HCT116 (cell line): Measurements from ENCODE around the gene NHERF2. TPM values are rescaled to one million over a fixed set of nuclear protein-coding genes. Genes with fewer than 3 reads are reported as not detected.

Experiments
- ATAC-seq: fragments of 200-7000 bp; cut with Tn5 transposase; 2 replicates; pipeline ENCODE4 v1.9.1; 2020; ENCODE audit warnings: mild to moderate bottlenecking, moderate library complexity
- BruUV-seq: library from RNA; stranded (reverse); fragments of 400-500 nt; replicated peaks from 2 replicates; lab custom pipeline; 2021; lab: Mats Ljungman, UMichigan
- CTCF ChIA-PET: fragments of 300-600 bp; sonication (Branson Sonifier 250); formaldehyde crosslinking; loops from one replicate; lab custom pipeline; 2021; ENCODE audit warnings: antibody characterized with exemption; lab: Charles Lee
- POLR2A ChIA-PET: fragments of 300-600, 350-600 bp; sonication (Branson Sonifier 250); formaldehyde crosslinking; loops from one replicate; lab custom pipeline; 2021; ENCODE audit warnings: antibody characterized with exemption; lab: Charles Lee
- RAD21 ChIA-PET, 2 experiments: fragments of 300-600 bp; sonication (Branson Sonifier 250); formaldehyde crosslinking; loops; one replicate each; lab custom pipeline; 2023; ENCODE audit warnings: low total read pairs in 2 of 2; ENCODE audit not compliant: uncharacterized antibody in 2 of 2, unreplicated experiment in 2 of 2, low non-redundant PET in 1 of 2; lab: Charles Lee
- DNase-seq: peaks from one replicate; pipeline ENCODE4 v3.0.0-alpha.2; 2010; ENCODE audit warnings: low read depth, low spot score
- H2AFZ ChIP-seq: fragments of 200-600 bp; shearing (Covaris generic), sonication (generic); 2 replicates; pipeline ENCODE4 v1.6.1; 2017; ENCODE audit warnings: low read depth, mixed run types, mixed read lengths, antibody characterized with exemption, low read length; ENCODE audit not compliant: poor library complexity, severe bottlenecking
- H3K27ac ChIP-seq: 2 replicates; pipeline ENCODE4 v1.5.1; 2012; ENCODE audit warnings: low read depth, low read length
- H3K27me3 ChIP-seq: fragments of 200-600 bp; sonication (generic); 2 replicates; pipeline ENCODE4 v1.6.1; 2016; ENCODE audit warnings: mixed run types, low read length, mixed read lengths; ENCODE audit not compliant: insufficient read depth
- H3K36me3 ChIP-seq, 2 experiments: fragments of 200-500 bp in 1 of 2; fragments of 200-600 bp in 1 of 2; sonication (Bioruptor generic) in 1 of 2; sonication (generic) in 1 of 2; 2 replicates each; pipeline versions ENCODE4 v1.5.1 to v1.6.1; 2014 to 2016; ENCODE audit warnings: low read length in 2 of 2, inconsistent platforms in 1 of 2, mixed read lengths in 1 of 2, mixed run types in 1 of 2; ENCODE audit not compliant: insufficient read depth in 2 of 2, control insufficient read depth in 1 of 2
- H3K4me1 ChIP-seq, 2 experiments: fragments of 200-600 bp in 1 of 2; sonication (generic) in 1 of 2; 2 replicates each; pipeline versions ENCODE4 v1.5.1 to v1.6.1; 2012 to 2017; ENCODE audit warnings: low read length in 2 of 2, inconsistent platforms in 1 of 2, mild to moderate bottlenecking in 1 of 2, mixed read lengths in 1 of 2, mixed run types in 1 of 2, moderate library complexity in 1 of 2; ENCODE audit not compliant: insufficient read depth in 2 of 2, control insufficient read depth in 1 of 2
- H3K4me2 ChIP-seq: fragments of 200-600 bp; sonication (generic); 2 replicates; pipeline ENCODE4 v1.6.1; 2017; ENCODE audit warnings: mixed run types, low read length, mixed read lengths
- H3K4me3 ChIP-seq, 2 experiments: fragments of 200-600 bp in 1 of 2; sonication (generic) in 1 of 2; replicated peaks in 1 of 2; 2 replicates each; pipeline ENCODE4 v1.5.1; 2011 to 2016; ENCODE audit warnings: low read length in 2 of 2, control low read depth in 1 of 2, low read depth in 1 of 2, mild to moderate bottlenecking in 1 of 2, mixed read lengths in 1 of 2, mixed run types in 1 of 2
- H3K79me2 ChIP-seq: fragments of 200-600 bp; sonication (generic); 2 replicates; pipeline ENCODE4 v1.6.1; 2017; ENCODE audit warnings: mild to moderate bottlenecking, mixed run types, low read length, moderate library complexity, mixed read lengths; ENCODE audit not compliant: insufficient read depth
- H3K9ac ChIP-seq: fragments of 200-600 bp; sonication (generic); 2 replicates; pipeline ENCODE4 v1.6.1; 2016; ENCODE audit warnings: low read length, mixed read lengths
- H3K9me2 ChIP-seq: fragments of 200-600 bp; sonication (generic), shearing (Covaris generic); 2 replicates; pipeline ENCODE4 v1.6.1; 2017; ENCODE audit warnings: mixed run types, mild to moderate bottlenecking, moderate library complexity; ENCODE audit not compliant: insufficient read depth
- H3K9me3 ChIP-seq, 2 experiments: fragments of 200-500 bp in 1 of 2; fragments of 200-600 bp in 1 of 2; sonication (Bioruptor generic) in 1 of 2; sonication (generic) in 1 of 2; 2 replicates each; pipeline ENCODE4 v1.6.1; 2014 to 2017; ENCODE audit warnings: low read length in 2 of 2, mixed read lengths in 2 of 2, inconsistent platforms in 1 of 2, low read depth in 1 of 2, mild to moderate bottlenecking in 1 of 2, mixed run types in 1 of 2, moderate library complexity in 1 of 2; ENCODE audit not compliant: control insufficient read depth in 1 of 2, insufficient read depth in 1 of 2
- H4K20me1 ChIP-seq: fragments of 200-600 bp; sonication (generic), shearing (Covaris generic); 2 replicates; pipeline ENCODE4 v1.6.1; 2017; ENCODE audit warnings: mixed run types, mild to moderate bottlenecking, moderate library complexity; ENCODE audit not compliant: insufficient read depth
- CBX3 ChIP-seq: IDR thresholded peaks from 2 replicates; pipeline ENCODE4 v1.6.1; 2012; ENCODE audit warnings: low read depth
- CTCF ChIP-seq, 3 experiments: fragments of 200-600 bp in 1 of 3; sonication (generic) in 1 of 3; IDR thresholded peaks in 2 of 3; conservative IDR thresholded peaks in 1 of 3; 2 replicates each; pipeline ENCODE4 v1.5.1; 2012 to 2017; ENCODE audit warnings: low read depth in 2 of 3, low read length in 2 of 3, antibody characterized with exemption in 1 of 3, borderline replicate concordance in 1 of 3, control low read depth in 1 of 3, mild to moderate bottlenecking in 1 of 3, mixed read lengths in 1 of 3, mixed run types in 1 of 3, moderate library complexity in 1 of 3; ENCODE audit not compliant: insufficient read depth in 1 of 3
- EZH2 ChIP-seq: fragments of 200-600 bp; sonication (generic); IDR thresholded peaks from 2 replicates; pipeline ENCODE4 v1.6.1; 2017; ENCODE audit warnings: antibody characterized with exemption, mixed run types
- EZH2phosphoT487 ChIP-seq: fragments of 200-600 bp; IDR thresholded peaks from 2 replicates; pipeline ENCODE4 v1.6.1; 2018; ENCODE audit warnings: antibody characterized with exemption, borderline replicate concordance
- FOSL1 ChIP-seq: IDR thresholded peaks from 2 replicates; pipeline ENCODE4 v1.6.1; 2012; ENCODE audit warnings: low read depth
- JUND ChIP-seq: IDR thresholded peaks from 2 replicates; pipeline ENCODE4 v1.6.1; 2012
- POLR2A ChIP-seq: IDR thresholded peaks from 2 replicates; pipeline ENCODE4 v1.7.0; 2011; ENCODE audit warnings: borderline replicate concordance; ENCODE audit not compliant: insufficient read depth, insufficient read length; ENCODE audit errors: extremely low read depth
- POLR2AphosphoS5 ChIP-seq: IDR thresholded peaks from 2 replicates; pipeline ENCODE4 v1.6.1; 2011; ENCODE audit warnings: mild to moderate bottlenecking, low read depth, low read length, moderate library complexity
- RAD21 ChIP-seq: IDR thresholded peaks from 2 replicates; pipeline ENCODE4 v1.6.1; 2012; ENCODE audit warnings: low read depth, mild to moderate bottlenecking
- SP1 ChIP-seq: IDR thresholded peaks from 2 replicates; pipeline ENCODE4 v1.6.1; 2012; ENCODE audit warnings: low read depth
- SRF ChIP-seq: IDR thresholded peaks from 2 replicates; pipeline ENCODE4 v1.6.1; 2012; ENCODE audit warnings: low read depth
- TCF7L2 ChIP-seq: IDR thresholded peaks from 2 replicates; pipeline ENCODE4 v1.7.0; 2011; ENCODE audit warnings: borderline replicate concordance, inconsistent platforms; ENCODE audit not compliant: insufficient read depth, insufficient read length; ENCODE audit errors: extremely low read depth
- YY1 ChIP-seq: IDR thresholded peaks from 2 replicates; pipeline ENCODE4 v1.6.1; 2011; ENCODE audit warnings: low read length, low read depth, moderate library complexity, mild to moderate bottlenecking; ENCODE audit not compliant: insufficient replicate concordance; ENCODE audit errors: extremely low read depth
- ZNF274 ChIP-seq: fragments of 200-500 bp; sonication (Bioruptor generic); IDR thresholded peaks from 2 replicates; pipeline ENCODE4 v1.6.1; 2014; ENCODE audit warnings: mild to moderate bottlenecking, low read depth, low read length, inconsistent platforms
- intact Hi-C: fragments of 100-400 bp; cut with micrococcal nuclease; formaldehyde crosslinking; loops from 2 replicates; pipeline ENCODE4 v1.10.0; 2022
- total RNA-seq: library from RNA; stranded (reverse); gene quantifications from one replicate; pipeline ENCODE4 v1.2.1, GENCODE V29; 2021; ENCODE audit not compliant: unreplicated experiment
- TF ChIP-seq, protein P1 (sequence below): IDR thresholded peaks from 2 replicates; pipeline ENCODE4 v1.6.1; 2012

NHERF2 gene
- total RNA-seq, 1 experiment from 2014 or later: 58.4 TPM

- H3K4me2 ChIP-seq: peak overlapping the region; percentile 8; the same call in 1 of the 2 replicates
- H3K27ac ChIP-seq: peak overlapping the region; percentile 19; the same call in 1 of the 2 replicates
- TF ChIP-seq JUND: no peak
- TF ChIP-seq RAD21: no peak
- no peak for TF ChIP-seq EZH2
- no peak for TF ChIP-seq EZH2phosphoT487
- DNase-seq: no peak
- H3K9ac ChIP-seq: no peak overlapping the region
- H3K9me2 ChIP-seq: no peaks in the 10 kb centered on the region
- peaks cover 23 to 46% of the 10 kb centered on the region in 2 experiments; a peak in 3 of 4 replicates for H3K36me3 ChIP-seq
- peaks cover 70% of the 10 kb centered on the region for H3K79me2 ChIP-seq
- POLR2A ChIA-PET: interaction anchor here (0.8 to 2.6 kb wide), 5 partner anchors 11 to 152 kb away, joined by 3 to 10 read pairs (median 6); partner anchors contain the start of genes RPS2 and TRAF7
- no TSS peak for BruUV-seq
- H3K4me3 ChIP-seq: no peak overlapping the region
- RAD21 ChIA-PET: interaction anchor here in 1 of 2 experiments (1.0 kb wide), 1 partner anchor 137 kb away, joined by 7 read pairs; no protein-coding TSS in a partner anchor
- peaks cover 20 to 45% of the 10 kb centered on the region in 2 experiments for H3K4me1 ChIP-seq
- intact Hi-C loops: loop anchor here (5.0 kb wide), 1 partner anchor 139 kb away; no protein-coding TSS in a partner anchor
- CTCF ChIA-PET: interaction anchor here (0.8 to 1.6 kb wide), 10 partner anchors 12 to 141 kb away, joined by 3 to 20 read pairs (median 4); partner anchors contain the start of gene TBL3
- no peaks in the 10 kb centered on the region for H3K27me3 ChIP-seq
- H3K9me3 ChIP-seq: no peaks in the 10 kb centered on the region
- H4K20me1 ChIP-seq: peaks cover 4% of the 10 kb centered on the region; the same call in 1 of the 2 replicates
- no peak for ATAC-seq
- H2AFZ ChIP-seq: no peak overlapping the region
These were observed 23.4 kb upstream of the NHERF2 start for GRCh38 chr16:2003231-2003826.

GRCh38 chr16:2003827-2004641 is 22.7 kb upstream of the NHERF2 start:
- no TSS peak for BruUV-seq
- Histone ChIP-seq H4K20me1 (peaks cover 9% of the 10 kb centered on the region; the same call in 1 of the 2 replicates), H3K27me3 (no peaks in the 10 kb centered on the region), H3K9me3 (no peaks in the 10 kb centered on the region), H3K4me1 (peaks cover 23 to 50% of the 10 kb centered on the region in 2 experiments), H3K36me3 (peaks cover 23 to 42% of the 10 kb centered on the region in 2 experiments; a peak in 3 of 4 replicates), H2AFZ (no peak overlapping the region), H3K27ac (peak overlapping the region; percentile 62; the same call in 1 of the 2 replicates), H3K4me2 (peak overlapping the region; percentile 41), H3K9me2 (no peaks in the 10 kb centered on the region), H3K4me3 (no peak overlapping the region), H3K9ac (peak overlapping the region; percentile 23), H3K79me2 (peaks cover 77% of the 10 kb centered on the region)
- ATAC-seq (peak; percentile 91), DNase-seq (peak; percentile 87)
- TF ChIP-seq SRF (no peak), CTCF (IDR thresholded peaks at IDR 0.05 in 2 of 3, conservative IDR thresholded peaks at IDR 0.05 in 1 of 3; ENCODE audit: borderline replicate concordance in 1 of 3, insufficient read depth in 1 of 3, low read depth in 2 of 3, low read length in 2 of 3) (peak; percentile 93 to 99 (median 99)), FOSL1 (no peak), JUND (no peak), POLR2A (no peak), EZH2phosphoT487 (no peak), RAD21 (peak; percentile 77), ZNF274 (no peak), CBX3 (no peak), YY1 (peak; percentile 75), SP1 (peak; percentile 37; the same call in 1 of the 2 replicates), TCF7L2 (no peak), POLR2AphosphoS5 (peak; percentile 58)
- TF ChIP-seq, protein P1, sequence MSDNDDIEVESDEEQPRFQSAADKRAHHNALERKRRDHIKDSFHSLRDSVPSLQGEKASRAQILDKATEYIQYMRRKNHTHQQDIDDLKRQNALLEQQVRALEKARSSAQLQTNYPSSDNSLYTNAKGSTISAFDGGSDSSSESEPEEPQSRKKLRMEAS: peak; percentile 84
- CTCF ChIA-PET: interaction anchor here (0.5 to 1.6 kb wide), 19 partner anchors 9 to 247 kb away, joined by 3 to 20 read pairs (median 4); partner anchors contain the start of genes ECI1, NPW, NTHL1 and TBL3
- RAD21 ChIA-PET: interaction anchor here (0.8 to 1.0 kb wide), 2 partner anchors 136 to 137 kb away, joined by 4 to 7 read pairs; no protein-coding TSS in a partner anchor
- intact Hi-C loops: loop anchor here (5.0 kb wide), 1 partner anchor 138 kb away; no protein-coding TSS in a partner anchor
- POLR2A ChIA-PET: interaction anchor here (0.8 to 2.6 kb wide), 5 partner anchors 11 to 151 kb away, joined by 3 to 10 read pairs (median 6); partner anchors contain the start of genes RPS2 and TRAF7
